WTC11 (cell line): Measurements from ENCODE around the gene STIMATE. TPM values are rescaled to one million over a fixed set of nuclear protein-coding genes. Genes with fewer than 3 reads are reported as not detected.

ENCODE experiments used
- ATAC-seq: fragments of 200-7000 bp; cut with Tn5 transposase; 2 replicates; pipeline ENCODE4 v1.10.0; 2021; ENCODE audit warnings: mild to moderate bottlenecking, moderate library complexity
- CTCF ChIA-PET: fragments of 300-600 bp; sonication (Branson Sonifier 250); formaldehyde crosslinking; loops from one replicate; lab custom pipeline; 2021; ENCODE audit warnings: antibody characterized with exemption; lab: Charles Lee
- POLR2A ChIA-PET: fragments of 350-600 bp; sonication (Branson Sonifier 250); formaldehyde crosslinking; loops from one replicate; lab custom pipeline; 2021; ENCODE audit warnings: antibody characterized with exemption; lab: Charles Lee
- DNase-seq: peaks from one replicate; pipeline ENCODE4 v3.0.0; 2021; ENCODE audit warnings: low spot score
- H3K27ac Mint-ChIP-seq: 2 replicates; pipeline ENCODE4 v1.8.0; 2021; ENCODE audit warnings: mixed read lengths
- H3K27me3 Mint-ChIP-seq: 2 replicates; pipeline ENCODE4 v1.8.0; 2021; ENCODE audit warnings: low read depth, mild to moderate bottlenecking, moderate library complexity, mixed read lengths
- H3K36me3 Mint-ChIP-seq: 2 replicates; pipeline ENCODE4 v1.8.0; 2021; ENCODE audit warnings: mixed read lengths
- H3K4me1 Mint-ChIP-seq: 2 replicates; pipeline ENCODE4 v1.8.0; 2022; ENCODE audit warnings: mixed read lengths
- H3K4me3 Mint-ChIP-seq: 2 replicates; pipeline ENCODE4 v1.8.0; 2021; ENCODE audit warnings: mild to moderate bottlenecking, moderate library complexity, mixed read lengths
- H3K9me3 Mint-ChIP-seq: 2 replicates; pipeline ENCODE4 v1.8.0; 2021; ENCODE audit warnings: mixed read lengths
- ARID4B ChIP-seq: sonication (generic); formaldehyde crosslinking; IDR thresholded peaks from 2 replicates; pipeline ENCODE4 v1.8.0; 2023; ENCODE audit warnings: missing genetic modification reagents, mild to moderate bottlenecking, borderline replicate concordance
- E2F4 ChIP-seq: sonication (generic); formaldehyde crosslinking; IDR thresholded peaks from 2 replicates; pipeline ENCODE4 v1.8.1; 2022; ENCODE audit warnings: low read depth, mild to moderate bottlenecking, moderate library complexity, missing genetic modification reagents, borderline replicate concordance
- ESRRA ChIP-seq: sonication (generic); formaldehyde crosslinking; IDR thresholded peaks from 2 replicates; pipeline ENCODE4 v1.8.1; 2022; ENCODE audit warnings: mild to moderate bottlenecking, missing genetic modification reagents, borderline replicate concordance
- ETV6 ChIP-seq: sonication (generic); formaldehyde crosslinking; IDR thresholded peaks from 2 replicates; pipeline ENCODE4 v1.8.1; 2022; ENCODE audit warnings: mild to moderate bottlenecking, missing genetic modification reagents
- HMGA2 ChIP-seq: fragments of 250-450 bp; sonication (Bioruptor Pico); IDR thresholded peaks from 2 replicates; pipeline ENCODE4 v1.4.0; 2021; ENCODE audit warnings: mild to moderate bottlenecking, moderate library complexity
- JAZF1 ChIP-seq: fragments of 250-450 bp; sonication (Bioruptor Pico); IDR thresholded peaks from 2 replicates; pipeline ENCODE4 v1.9.0; 2021; ENCODE audit warnings: moderate library complexity, mild to moderate bottlenecking, inconsistent platforms
- MYBL2 ChIP-seq: sonication (generic); formaldehyde crosslinking; IDR thresholded peaks from 2 replicates; pipeline ENCODE4 v1.8.1; 2023; ENCODE audit warnings: mild to moderate bottlenecking, moderate library complexity, missing genetic modification reagents
- NFATC4 ChIP-seq: fragments of 250-450 bp; sonication (Bioruptor Pico); IDR thresholded peaks from 2 replicates; pipeline ENCODE4 v1.9.0; 2021; ENCODE audit warnings: mild to moderate bottlenecking
- NR3C1 ChIP-seq: sonication (generic); formaldehyde crosslinking; conservative IDR thresholded peaks from 2 replicates; pipeline ENCODE4 v1.8.1; 2023; ENCODE audit warnings: low read depth, mild to moderate bottlenecking, missing genetic modification reagents
- PREB ChIP-seq: sonication (generic); formaldehyde crosslinking; IDR thresholded peaks from 2 replicates; pipeline ENCODE4 v1.8.1; 2022; ENCODE audit warnings: mild to moderate bottlenecking, missing genetic modification reagents, moderate library complexity, borderline replicate concordance
- RORB ChIP-seq: fragments of 250-450 bp; sonication (Bioruptor Pico); IDR thresholded peaks from 2 replicates; pipeline ENCODE4 v1.9.0; 2021; ENCODE audit warnings: mild to moderate bottlenecking
- SMAD3 ChIP-seq: sonication (generic); formaldehyde crosslinking; IDR thresholded peaks from 2 replicates; pipeline ENCODE4 v1.8.0; 2022; ENCODE audit warnings: missing genetic modification reagents, mild to moderate bottlenecking, borderline replicate concordance
- SP1 ChIP-seq: sonication (generic); formaldehyde crosslinking; conservative IDR thresholded peaks from 2 replicates; pipeline ENCODE4 v1.8.1; 2022; ENCODE audit warnings: missing genetic modification reagents
- TEAD1 ChIP-seq: sonication (generic); formaldehyde crosslinking; IDR thresholded peaks from 2 replicates; pipeline ENCODE4 v1.8.0; 2022; ENCODE audit warnings: mild to moderate bottlenecking, missing genetic modification reagents
- ZMAT4 ChIP-seq: fragments of 250-450 bp; sonication (Bioruptor Pico); IDR thresholded peaks from 2 replicates; pipeline ENCODE4 v1.9.0; 2021; ENCODE audit warnings: mild to moderate bottlenecking
- ZNF138 ChIP-seq: sonication (generic); formaldehyde crosslinking; conservative IDR thresholded peaks from 2 replicates; pipeline ENCODE4 v1.8.1; 2022; ENCODE audit warnings: mild to moderate bottlenecking, moderate library complexity, missing genetic modification reagents
- ZNF232 ChIP-seq: sonication (generic); formaldehyde crosslinking; IDR thresholded peaks from 2 replicates; pipeline ENCODE4 v1.8.0; 2022; ENCODE audit warnings: mild to moderate bottlenecking, missing genetic modification reagents
- ZNF263 ChIP-seq: sonication (generic); formaldehyde crosslinking; IDR thresholded peaks from 2 replicates; pipeline ENCODE4 v1.8.1; 2022; ENCODE audit warnings: low read depth, mild to moderate bottlenecking, moderate library complexity, missing genetic modification reagents
- ZNF512 ChIP-seq: sonication (generic); formaldehyde crosslinking; IDR thresholded peaks from 2 replicates; pipeline ENCODE4 v1.8.1; 2022; ENCODE audit warnings: missing genetic modification reagents, borderline replicate concordance
- ZSCAN18 ChIP-seq: fragments of 250-450 bp; sonication (Bioruptor Pico); IDR thresholded peaks from 2 replicates; pipeline ENCODE4 v2.1.2; 2022; ENCODE audit warnings: mild to moderate bottlenecking, moderate library complexity
- total RNA-seq: library from RNA; stranded (reverse); gene quantifications from 3 replicates; pipeline ENCODE4 v1.2.3, GENCODE V29; 2021

Gene STIMATE
- total RNA-seq, 1 experiment from 2014 or later = 35.5 TPM

- ChIA-PET POLR2A (interaction anchor here (0.6 kb wide), 1 partner anchor 164 kb away, joined by 3 read pairs; no protein-coding TSS in a partner anchor), CTCF (interaction anchor here (1.3 to 1.5 kb wide), 4 partner anchors 10 to 24 kb away, joined by 3 to 6 read pairs (median 5); no protein-coding TSS in a partner anchor)
- peaks cover 12% of the 10 kb centered on the region for H3K4me1 Mint-ChIP-seq
Observed at GRCh38 chr3:52816654-52817053, 80.7 kb downstream of the STIMATE start.

GRCh38 chr3:52816199-52816598 is 81.1 kb downstream of the STIMATE start:
- Mint-ChIP-seq H3K36me3 (no peaks in the 10 kb centered on the region), H3K9me3 (no peaks in the 10 kb centered on the region), H3K4me3 (no peak overlapping the region), H3K27ac (no peak overlapping the region), H3K4me1 (peaks cover 12% of the 10 kb centered on the region), H3K27me3 (no peaks in the 10 kb centered on the region)
- no peak for DNase-seq
- ChIA-PET POLR2A (interaction anchor here (0.6 kb wide), 1 partner anchor 165 kb away, joined by 3 read pairs; no protein-coding TSS in a partner anchor), CTCF (interaction anchor here (1.1 to 1.5 kb wide), 5 partner anchors 10 to 24 kb away, joined by 3 to 6 read pairs (median 5); no protein-coding TSS in a partner anchor)
- no peak for ATAC-seq
- TF ChIP-seq ZSCAN18 (CRISPR knock-in tag) (no peak), E2F4 (no peak), MYBL2 (no peak), JAZF1 (CRISPR knock-in tag) (no peak)

More at GRCh38 chr3:52816654-52817053, 80.7 kb downstream of the STIMATE start:
- no peaks in the 10 kb centered on the region for H3K27me3 Mint-ChIP-seq
- H3K4me3 Mint-ChIP-seq = no peak overlapping the region
- no peak overlapping the region for H3K27ac Mint-ChIP-seq
- H3K36me3 Mint-ChIP-seq = no peaks in the 10 kb centered on the region
- ATAC-seq = no peak
- no peaks in the 10 kb centered on the region for H3K9me3 Mint-ChIP-seq
- no peak for DNase-seq
- no peak for TF ChIP-seq NR3C1 (CRISPR knock-in tag)
- TF ChIP-seq ZNF512 (CRISPR knock-in tag) = no peak
- no peak for TF ChIP-seq ARID4B
- no peak for TF ChIP-seq SP1 (CRISPR knock-in tag)
- TF ChIP-seq HMGA2 = no peak
- no peak for TF ChIP-seq ZNF263 (CRISPR knock-in tag)
- no peak for TF ChIP-seq NFATC4
- no peak for TF ChIP-seq RORB (CRISPR knock-in tag)
- TF ChIP-seq ZNF232 (CRISPR knock-in tag) = no peak
- TF ChIP-seq PREB (CRISPR knock-in tag) = no peak
- no peak for TF ChIP-seq ZMAT4 (CRISPR knock-in tag)
- TF ChIP-seq ZNF138 (CRISPR knock-in tag) = no peak
- no peak for TF ChIP-seq ETV6
- TF ChIP-seq ESRRA (CRISPR knock-in tag) = no peak
- no peak for TF ChIP-seq TEAD1 (CRISPR knock-in tag)
- TF ChIP-seq SMAD3 = no peak
- TF ChIP-seq, all 79 proteins: peak for 0
